PC-3 (cell line): ENCODE measurements around the gene FBLN7. TPM values are rescaled to one million over a fixed set of nuclear protein-coding genes. Genes with fewer than 3 reads are reported as not detected.

Source experiments
- ATAC-seq: fragments of 200-7000 bp; cut with Tn5 transposase; 2 replicates; pipeline ENCODE4 v1.9.1; 2020; ENCODE audit warnings: mild to moderate bottlenecking, moderate library complexity
- BruUV-seq: library from RNA; stranded (reverse); fragments of 400-500 nt; replicated peaks from 2 replicates; lab custom pipeline; 2021; lab: Mats Ljungman, UMichigan
- CTCF ChIA-PET: fragments of 300-600 bp; sonication (Branson Sonifier 250); formaldehyde crosslinking; loops from one replicate; lab custom pipeline; 2022; ENCODE audit warnings: antibody characterized with exemption; lab: Charles Lee
- POLR2A ChIA-PET: fragments of 300-600 bp; sonication (Branson Sonifier 250); formaldehyde crosslinking; loops from one replicate; lab custom pipeline; 2022; ENCODE audit warnings: antibody characterized with exemption; ENCODE audit not compliant: unreplicated experiment; lab: Charles Lee
- DNase-seq: peaks from one replicate; pipeline ENCODE4 v3.0.0-alpha.2; 2015
- H2AFZ ChIP-seq: fragments of 300-600 bp; sonication (generic); 2 replicates; pipeline ENCODE4 v1.6.0; 2016; ENCODE audit warnings: antibody characterized with exemption, low read length
- H3F3A ChIP-seq: fragments of 300-600 bp; sonication (generic); one replicate; pipeline ENCODE4 v1.6.0; 2017; ENCODE audit warnings: antibody characterized with exemption, low read length, control low read depth, mild to moderate bottlenecking; ENCODE audit not compliant: unreplicated experiment
- H3K27ac ChIP-seq: fragments of 300-600 bp; sonication (generic); 2 replicates; pipeline ENCODE4 v1.5.1; 2016; ENCODE audit warnings: mild to moderate bottlenecking, low read length
- H3K27me3 ChIP-seq: fragments of 300-600 bp; sonication (generic); 2 replicates; pipeline ENCODE4 v1.6.1; 2016; ENCODE audit warnings: low read length, mixed read lengths
- H3K36me3 ChIP-seq: fragments of 300-600 bp; sonication (generic); 2 replicates; pipeline ENCODE4 v1.6.1; 2016; ENCODE audit warnings: low read depth, mixed run types, low read length, mixed read lengths
- H3K4me1 ChIP-seq: fragments of 300-600 bp; sonication (generic); 2 replicates; pipeline ENCODE4 v1.5.1; 2016; ENCODE audit warnings: low read length; ENCODE audit not compliant: insufficient read depth
- H3K4me2 ChIP-seq: fragments of 300-600 bp; sonication (generic); 2 replicates; pipeline ENCODE4 v1.6.0; 2016; ENCODE audit warnings: low read length
- H3K4me3 ChIP-seq: fragments of 300-600 bp; sonication (generic); 2 replicates; pipeline ENCODE4 v1.5.1; 2016; ENCODE audit warnings: mild to moderate bottlenecking, low read length, mixed read lengths
- H3K79me2 ChIP-seq: fragments of 300-600 bp; sonication (generic); 2 replicates; pipeline ENCODE4 v1.6.1; 2017; ENCODE audit warnings: low read length, mixed read lengths
- H3K9ac ChIP-seq: fragments of 300-600 bp; sonication (generic); 2 replicates; pipeline ENCODE4 v1.6.0; 2016; ENCODE audit warnings: mild to moderate bottlenecking, low read length
- H3K9me2 ChIP-seq: fragments of 300-600 bp; sonication (generic); replicated peaks from 2 replicates; pipeline ENCODE4 v1.6.1; 2016; ENCODE audit warnings: mixed run types, low read length, mixed read lengths
- H3K9me3 ChIP-seq: fragments of 300-600 bp; sonication (generic); 2 replicates; pipeline ENCODE4 v1.6.1; 2016; ENCODE audit warnings: low read length, mixed read lengths
- H4K20me1 ChIP-seq: fragments of 300-600 bp; sonication (generic); 2 replicates; pipeline ENCODE4 v1.6.1; 2016; ENCODE audit warnings: low read length, mixed read lengths
- EZH2 ChIP-seq: fragments of 300-600 bp; sonication (generic); IDR thresholded peaks from one replicate; pipeline ENCODE4 v1.6.1; 2017; ENCODE audit warnings: antibody characterized with exemption, mild to moderate bottlenecking, low read length; ENCODE audit not compliant: unreplicated experiment
- EZH2phosphoT487 ChIP-seq: fragments of 300-600 bp; sonication (generic); IDR thresholded peaks from 2 replicates; pipeline ENCODE4 v1.6.1; 2018; ENCODE audit warnings: mild to moderate bottlenecking, antibody characterized with exemption, low read length, borderline replicate concordance
- intact Hi-C: fragments of 100-400 bp; cut with micrococcal nuclease; formaldehyde crosslinking; loops from 2 replicates; pipeline ENCODE4 v1.9.0; 2023
- total RNA-seq: library from RNA; depleted of rRNA; stranded (reverse); fragments of >200 nt; gene quantifications from 2 replicates; pipeline ENCODE4 v1.2.3, GENCODE V29; 2014
- TF ChIP-seq, protein P1 (sequence below): fragments of 300-600 bp; sonication (generic); conservative IDR thresholded peaks from 2 replicates; pipeline ENCODE4 v1.5.1; 2017; ENCODE audit warnings: antibody characterized with exemption, low read depth, mild to moderate bottlenecking, low read length

FBLN7 gene
- total RNA-seq, 1 experiment from 2014 or later = 2.2 TPM

DNA sequence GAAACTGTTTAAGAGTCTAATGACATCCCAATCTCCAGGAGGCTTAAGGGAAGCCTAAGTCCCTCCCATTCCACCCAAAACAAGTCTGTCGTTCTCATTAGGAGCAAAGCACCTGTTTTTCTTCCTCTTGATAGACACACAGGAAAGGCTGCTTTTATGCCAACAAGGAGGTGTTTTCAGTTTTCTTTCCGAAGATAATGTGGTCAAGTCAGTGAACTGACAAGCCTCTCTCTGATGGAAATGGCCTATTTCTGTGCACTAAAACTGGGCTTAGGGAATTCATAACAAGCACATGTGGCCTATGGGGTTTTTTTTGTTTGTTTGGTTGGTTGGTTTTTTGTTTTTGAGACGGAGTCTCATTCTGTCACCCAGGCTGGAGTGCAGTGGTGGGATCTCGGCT lies 36.2 kb downstream of the FBLN7 start:
- no peak for ATAC-seq
- no peaks in the 10 kb centered on the region for H4K20me1 ChIP-seq
- BruUV-seq = no TSS peak
- no peak overlapping the region for H3K4me2 ChIP-seq
- H3K4me3 ChIP-seq = no peak overlapping the region
- H3K9me3 ChIP-seq = no peaks in the 10 kb centered on the region
- no peaks in the 10 kb centered on the region for H3K36me3 ChIP-seq
- no peak overlapping the region for H3K9ac ChIP-seq
- no peak overlapping the region for H3K27ac ChIP-seq
- no peaks in the 10 kb centered on the region for H3K79me2 ChIP-seq
- intact Hi-C loops = no loop called here
- TF ChIP-seq EZH2phosphoT487 (no peak), EZH2 (no peak)
- TF ChIP-seq, protein P1, sequence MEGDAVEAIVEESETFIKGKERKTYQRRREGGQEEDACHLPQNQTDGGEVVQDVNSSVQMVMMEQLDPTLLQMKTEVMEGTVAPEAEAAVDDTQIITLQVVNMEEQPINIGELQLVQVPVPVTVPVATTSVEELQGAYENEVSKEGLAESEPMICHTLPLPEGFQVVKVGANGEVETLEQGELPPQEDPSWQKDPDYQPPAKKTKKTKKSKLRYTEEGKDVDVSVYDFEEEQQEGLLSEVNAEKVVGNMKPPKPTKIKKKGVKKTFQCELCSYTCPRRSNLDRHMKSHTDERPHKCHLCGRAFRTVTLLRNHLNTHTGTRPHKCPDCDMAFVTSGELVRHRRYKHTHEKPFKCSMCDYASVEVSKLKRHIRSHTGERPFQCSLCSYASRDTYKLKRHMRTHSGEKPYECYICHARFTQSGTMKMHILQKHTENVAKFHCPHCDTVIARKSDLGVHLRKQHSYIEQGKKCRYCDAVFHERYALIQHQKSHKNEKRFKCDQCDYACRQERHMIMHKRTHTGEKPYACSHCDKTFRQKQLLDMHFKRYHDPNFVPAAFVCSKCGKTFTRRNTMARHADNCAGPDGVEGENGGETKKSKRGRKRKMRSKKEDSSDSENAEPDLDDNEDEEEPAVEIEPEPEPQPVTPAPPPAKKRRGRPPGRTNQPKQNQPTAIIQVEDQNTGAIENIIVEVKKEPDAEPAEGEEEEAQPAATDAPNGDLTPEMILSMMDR = no peak
- CTCF ChIA-PET = no interaction called here
- no peak for DNase-seq
- H3K27me3 ChIP-seq = no peaks in the 10 kb centered on the region
- no peaks in the 10 kb centered on the region for H3K9me2 ChIP-seq
- POLR2A ChIA-PET = no interaction called here
- no peak overlapping the region for H2AFZ ChIP-seq
- no peaks in the 10 kb centered on the region for H3K4me1 ChIP-seq
- no peaks in the 10 kb centered on the region for H3F3A ChIP-seq

DNA sequence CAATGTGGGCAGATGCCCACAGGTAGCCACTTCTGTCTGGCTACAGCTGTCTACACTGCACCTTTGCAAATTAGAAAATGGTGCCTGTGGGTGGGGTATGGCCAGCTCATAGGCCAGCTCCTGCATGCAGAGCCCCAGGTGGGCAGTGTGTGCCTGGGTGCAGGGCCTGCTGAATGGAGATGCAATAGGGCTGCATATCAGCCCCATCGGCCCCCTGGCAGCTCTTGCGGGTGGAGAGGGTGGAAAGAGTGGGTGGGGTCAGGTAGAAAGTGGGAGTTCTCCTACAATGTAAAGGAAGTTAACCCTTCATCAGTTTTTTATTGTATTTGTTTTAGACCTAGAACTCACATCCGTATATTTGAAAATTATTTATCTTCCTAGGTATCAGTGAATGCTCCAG lies 37.1 kb downstream of the FBLN7 start:
- ATAC-seq (no peak), DNase-seq (no peak)
- Histone ChIP-seq H3K79me2 (no peaks in the 10 kb centered on the region), H3K9me2 (no peaks in the 10 kb centered on the region), H3K4me1 (no peaks in the 10 kb centered on the region), H3K9ac (no peak overlapping the region), H3K27ac (no peak overlapping the region), H3K4me3 (no peak overlapping the region), H3F3A (no peaks in the 10 kb centered on the region), H3K27me3 (no peaks in the 10 kb centered on the region), H4K20me1 (no peaks in the 10 kb centered on the region), H2AFZ (no peak overlapping the region), H3K36me3 (no peaks in the 10 kb centered on the region), H3K9me3 (no peaks in the 10 kb centered on the region), H3K4me2 (no peak overlapping the region)
- intact Hi-C loops = no loop called here
- TF ChIP-seq EZH2phosphoT487 (no peak), EZH2 (no peak)
- TF ChIP-seq, protein P1 = no peak
- ChIA-PET CTCF (no interaction called here), POLR2A (no interaction called here)
- BruUV-seq = no TSS peak

DNA sequence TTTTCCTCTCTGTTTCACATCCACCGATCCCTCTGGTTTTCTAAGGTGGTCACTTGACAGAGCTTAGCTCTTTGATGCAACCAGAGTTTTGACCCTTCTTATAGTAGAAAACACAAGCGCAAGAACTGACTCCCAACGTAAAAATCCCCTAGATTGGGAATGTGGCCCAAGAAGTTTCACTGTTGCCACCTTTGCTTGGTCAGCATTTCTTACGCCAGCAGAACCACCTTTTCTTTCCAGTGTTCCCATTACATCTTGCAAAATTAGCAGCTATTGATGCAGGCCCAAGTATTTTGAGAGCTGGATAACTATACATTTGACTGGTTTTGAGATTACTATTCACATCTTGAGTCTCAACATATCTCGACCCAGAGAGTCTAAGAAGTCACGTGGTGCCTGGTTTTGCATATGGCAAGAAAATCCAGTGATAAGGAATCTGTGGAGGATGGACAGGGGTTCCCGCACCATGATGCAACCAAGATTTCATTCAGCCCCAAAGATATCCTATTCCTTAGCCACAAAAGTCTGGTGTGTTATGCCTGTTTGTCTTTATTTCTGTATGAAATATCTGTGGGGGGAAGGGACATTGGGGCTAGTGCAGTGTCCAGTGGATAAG lies 37.9 kb downstream of the FBLN7 start:
- Histone ChIP-seq H3K36me3 (no peaks in the 10 kb centered on the region), H3K9me3 (no peaks in the 10 kb centered on the region), H3K4me1 (no peaks in the 10 kb centered on the region), H2AFZ (no peak overlapping the region), H3K4me2 (no peak overlapping the region), H3K27ac (no peak overlapping the region), H3K9me2 (no peaks in the 10 kb centered on the region), H4K20me1 (no peaks in the 10 kb centered on the region), H3F3A (no peaks in the 10 kb centered on the region), H3K79me2 (no peaks in the 10 kb centered on the region), H3K4me3 (no peak overlapping the region), H3K27me3 (no peaks in the 10 kb centered on the region), H3K9ac (no peak overlapping the region)
- no peak for ATAC-seq
- ChIA-PET CTCF (no interaction called here), POLR2A (no interaction called here)
- BruUV-seq = no TSS peak
- no peak for DNase-seq
- intact Hi-C loops = no loop called here
- TF ChIP-seq EZH2 (no peak), EZH2phosphoT487 (no peak)
- TF ChIP-seq, protein P1 = no peak
